OCI-LY1 (cell line): ENCODE data around the gene GAL3ST1.

Source experiments
- CTCF ChIP-seq: fragments of 200-600 bp; sonication (generic), shearing (Covaris generic); IDR thresholded peaks from 2 replicates; pipeline ENCODE4 v1.5.1; 2017; ENCODE audit warnings: mild to moderate bottlenecking, antibody characterized with exemption, low read length, moderate library complexity, mixed read lengths
- EZH2 ChIP-seq: fragments of 200-600 bp; sonication (generic), shearing (Covaris generic); IDR thresholded peaks from 2 replicates; pipeline ENCODE4 v1.8.0; 2017; ENCODE audit warnings: borderline replicate concordance, mixed run types, mild to moderate bottlenecking, antibody characterized with exemption, low read length, moderate library complexity, mixed read lengths

DNA sequence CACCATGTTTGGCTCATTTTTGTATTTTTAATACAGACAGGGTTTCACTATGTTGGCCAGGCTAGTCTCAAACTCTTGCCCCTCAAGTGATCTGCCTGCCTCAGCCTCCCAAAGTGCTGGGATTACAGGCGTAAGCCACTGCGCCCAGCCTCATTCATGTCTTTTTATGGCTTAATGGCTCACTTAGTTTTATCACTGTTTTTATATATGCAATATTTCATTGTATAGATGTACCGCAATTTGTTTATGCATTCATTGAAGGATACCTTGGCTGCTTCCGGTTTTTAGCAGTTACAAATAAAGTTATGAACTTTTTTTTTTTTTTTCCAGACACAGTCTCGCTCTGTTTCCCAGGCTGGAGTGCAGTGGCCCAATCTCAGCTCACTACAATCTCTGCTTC, 27.0 kb upstream of the GAL3ST1 start:
- no peak for TF ChIP-seq CTCF
- no peak for TF ChIP-seq EZH2
